ENCODE results near the gene YEATS4. TPM values are rescaled to one million over a fixed set of nuclear protein-coding genes. Genes with fewer than 3 reads are reported as not detected.

YEATS4 gene
- total and polyA plus RNA-seq, 9 donors: 5.7 to 26.0 (median 12.5) TPM

DNA sequence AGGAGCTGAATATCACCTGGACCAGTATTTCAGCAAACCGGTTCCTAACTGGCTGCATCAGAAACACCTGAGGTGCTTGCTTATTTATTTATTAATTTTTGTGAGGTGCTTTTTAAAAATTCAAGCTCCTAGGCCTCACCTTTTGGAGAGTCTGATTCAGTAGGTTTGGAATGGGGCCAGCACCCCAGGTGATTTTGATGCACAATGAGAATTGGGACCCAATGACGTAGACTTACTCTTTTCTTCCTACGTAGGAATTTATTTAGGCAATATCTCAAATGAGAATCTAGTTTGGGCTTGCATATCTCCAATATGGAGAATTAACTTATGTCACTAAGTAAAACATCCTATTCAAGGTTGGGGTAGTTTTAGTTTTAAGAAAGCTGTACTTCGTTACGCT, 7.3 kb downstream of the YEATS4 start:
- H3K27ac ChIP-seq: no peak overlapping the region
- no peaks in the 10 kb centered on the region for H3K36me3 ChIP-seq
- no peaks in the 10 kb centered on the region for H3K4me1 ChIP-seq (ENCODE audit: insufficient read depth)
- no peak for DNase-seq
- no peak for TF ChIP-seq POLR2A (IDR thresholded peaks at IDR 0.05)
- TF ChIP-seq, protein P1, sequence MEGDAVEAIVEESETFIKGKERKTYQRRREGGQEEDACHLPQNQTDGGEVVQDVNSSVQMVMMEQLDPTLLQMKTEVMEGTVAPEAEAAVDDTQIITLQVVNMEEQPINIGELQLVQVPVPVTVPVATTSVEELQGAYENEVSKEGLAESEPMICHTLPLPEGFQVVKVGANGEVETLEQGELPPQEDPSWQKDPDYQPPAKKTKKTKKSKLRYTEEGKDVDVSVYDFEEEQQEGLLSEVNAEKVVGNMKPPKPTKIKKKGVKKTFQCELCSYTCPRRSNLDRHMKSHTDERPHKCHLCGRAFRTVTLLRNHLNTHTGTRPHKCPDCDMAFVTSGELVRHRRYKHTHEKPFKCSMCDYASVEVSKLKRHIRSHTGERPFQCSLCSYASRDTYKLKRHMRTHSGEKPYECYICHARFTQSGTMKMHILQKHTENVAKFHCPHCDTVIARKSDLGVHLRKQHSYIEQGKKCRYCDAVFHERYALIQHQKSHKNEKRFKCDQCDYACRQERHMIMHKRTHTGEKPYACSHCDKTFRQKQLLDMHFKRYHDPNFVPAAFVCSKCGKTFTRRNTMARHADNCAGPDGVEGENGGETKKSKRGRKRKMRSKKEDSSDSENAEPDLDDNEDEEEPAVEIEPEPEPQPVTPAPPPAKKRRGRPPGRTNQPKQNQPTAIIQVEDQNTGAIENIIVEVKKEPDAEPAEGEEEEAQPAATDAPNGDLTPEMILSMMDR (IDR thresholded peaks at IDR 0.05): no peak
- TF ChIP-seq EP300 (IDR thresholded peaks at IDR 0.05): no peak
- H3K9me3 ChIP-seq: no peaks in the 10 kb centered on the region
- H3K27me3 ChIP-seq: no peaks in the 10 kb centered on the region
- intact Hi-C loops (cut with DNase I): no loop called here
- no peak overlapping the region for H3K4me3 ChIP-seq
- WGBS, 3 donors: 97% methylated on average over 5 of the region's 5 CpGs

- 88 to 97% (median 95%) methylated on average over 1 of the region's 1 CpG for WGBS, 3 donors
- Histone ChIP-seq H3K27me3 (no peaks in the 10 kb centered on the region), H3K4me3 (no peak overlapping the region), H3K27ac (no peak overlapping the region), H3K9me3 (no peaks in the 10 kb centered on the region), H3K36me3 (no peaks in the 10 kb centered on the region), H3K4me1 (ENCODE audit: insufficient read depth) (no peaks in the 10 kb centered on the region)
- TF ChIP-seq, protein P1 (IDR thresholded peaks at IDR 0.05): no peak
- TF ChIP-seq EP300 (IDR thresholded peaks at IDR 0.05) (no peak), POLR2A (IDR thresholded peaks at IDR 0.05) (no peak)
- DNase-seq: no peak
- intact Hi-C loops (cut with DNase I): no loop called here
Observed at GRCh38 chr12:69368171-69368570, 8.6 kb downstream of the YEATS4 start.

DNA sequence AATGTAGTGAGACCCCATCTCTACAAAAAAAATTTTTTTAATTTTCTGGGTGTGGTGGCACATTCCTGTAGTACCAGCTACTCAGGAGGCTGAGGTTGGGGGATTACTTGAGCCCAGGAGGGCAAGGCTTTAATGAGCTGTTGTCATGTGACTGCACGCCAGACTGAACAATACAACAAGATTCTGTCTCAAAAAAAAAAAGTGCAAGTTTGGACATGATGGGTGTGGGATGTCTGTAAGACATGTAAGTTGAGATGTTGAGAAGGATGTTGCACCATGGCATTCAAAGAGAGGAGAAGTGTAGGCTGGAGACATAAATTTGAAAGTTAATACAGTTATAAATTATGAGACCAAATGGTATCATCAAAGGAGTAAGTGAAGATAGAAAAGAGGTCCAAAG, 23.5 kb downstream of the YEATS4 start:
- intact Hi-C loops (cut with DNase I): loop anchor here in 1 of 4 donors (10.0 kb wide), 1 partner anchor 192 kb away; no protein-coding TSS in a partner anchor
- Histone ChIP-seq H3K36me3 (no peaks in the 10 kb centered on the region), H3K9me3 (no peaks in the 10 kb centered on the region), H3K4me3 (no peak overlapping the region), H3K4me1 (ENCODE audit: insufficient read depth) (no peaks in the 10 kb centered on the region), H3K27me3 (no peaks in the 10 kb centered on the region), H3K27ac (no peak overlapping the region)
- 94 to 100% (median 97%) methylated on average over 1 of the region's 1 CpG for WGBS, 3 donors
- DNase-seq: no peak
- TF ChIP-seq, protein P1 (IDR thresholded peaks at IDR 0.05): no peak
- TF ChIP-seq POLR2A (IDR thresholded peaks at IDR 0.05) (no peak), EP300 (IDR thresholded peaks at IDR 0.05) (no peak)

GRCh38 chr12:69385038-69385437, 25.5 kb downstream of the YEATS4 start:
- Histone ChIP-seq H3K36me3 (no peaks in the 10 kb centered on the region), H3K4me3 (no peak overlapping the region), H3K27me3 (no peaks in the 10 kb centered on the region), H3K9me3 (no peaks in the 10 kb centered on the region), H3K27ac (no peak overlapping the region), H3K4me1 (ENCODE audit: insufficient read depth) (no peaks in the 10 kb centered on the region)
- DNase-seq: no peak
- intact Hi-C loops (cut with DNase I): loop anchor here in 1 of 4 donors (10.0 kb wide), 1 partner anchor 190 kb away; no protein-coding TSS in a partner anchor
- TF ChIP-seq EP300 (IDR thresholded peaks at IDR 0.05): no peak
- no peak for TF ChIP-seq POLR2A (IDR thresholded peaks at IDR 0.05)
- TF ChIP-seq, protein P1 (IDR thresholded peaks at IDR 0.05): no peak
- 72 to 80% (median 80%) methylated on average over 3 of the region's 3 CpGs for WGBS, 3 donors
